Mucosa of stomach (tissue), 1 donor: ENCODE results near the gene DUOX1.

ENCODE experiments used
- H3K27me3 ChIP-seq: one replicate; pipeline ENCODE4 v1.7.0; 2013; ENCODE audit warnings: mild to moderate bottlenecking, low read length; ENCODE audit not compliant: control insufficient read depth, insufficient read depth
- H3K36me3 ChIP-seq: one replicate; pipeline ENCODE4 v1.7.0; 2013; ENCODE audit warnings: low read length; ENCODE audit not compliant: control insufficient read depth, insufficient read depth
- H3K4me1 ChIP-seq: one replicate; pipeline ENCODE4 v1.7.0; 2013; ENCODE audit warnings: mild to moderate bottlenecking, low read length; ENCODE audit not compliant: control insufficient read depth, insufficient read depth
- H3K4me3 ChIP-seq: one replicate; pipeline ENCODE4 v1.7.0; 2013; ENCODE audit warnings: low read length
- H3K9ac ChIP-seq: one replicate; pipeline ENCODE4 v1.7.0; 2013; ENCODE audit warnings: mild to moderate bottlenecking, low read length, moderate library complexity
- H3K9me3 ChIP-seq: one replicate; pipeline ENCODE4 v1.7.0; 2013; ENCODE audit warnings: mild to moderate bottlenecking, low read length, moderate library complexity; ENCODE audit not compliant: control insufficient read depth
- donor health status: Pancreatic carcinoma.

Gene DUOX1

GRCh38 chr15:45150481-45150880 lies 20.7 kb downstream of the DUOX1 start:
- Histone ChIP-seq H3K4me3 (no peak overlapping the region), H3K36me3 (no peaks in the 10 kb centered on the region), H3K4me1 (peaks cover 11% of the 10 kb centered on the region), H3K9ac (no peak overlapping the region), H3K9me3 (no peaks in the 10 kb centered on the region), H3K27me3 (no peaks in the 10 kb centered on the region)

DNA sequence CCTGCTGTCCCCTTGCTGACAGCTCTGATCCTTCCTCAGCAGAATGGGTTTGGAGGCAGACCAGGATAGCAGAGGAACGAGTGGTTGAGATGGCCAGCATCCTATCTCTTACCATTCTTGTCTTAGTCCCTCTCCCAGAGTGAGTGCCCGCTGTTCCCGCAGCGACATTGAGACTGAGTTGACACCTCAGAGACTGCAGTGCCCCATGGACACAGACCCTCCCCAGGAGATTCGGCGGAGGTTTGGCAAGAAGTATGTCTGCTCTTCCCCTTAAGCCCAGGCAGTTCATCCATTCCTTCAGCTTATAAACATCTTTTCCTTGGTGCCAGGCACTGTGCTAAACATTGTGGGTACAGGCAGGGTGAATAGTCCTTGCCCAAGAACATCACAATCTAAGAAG lies 21.2 kb downstream of the DUOX1 start:
- no peaks in the 10 kb centered on the region for H3K27me3 ChIP-seq
- no peak overlapping the region for H3K4me3 ChIP-seq
- peaks cover 10% of the 10 kb centered on the region for H3K4me1 ChIP-seq
- no peaks in the 10 kb centered on the region for H3K36me3 ChIP-seq
- no peak overlapping the region for H3K9ac ChIP-seq
- no peaks in the 10 kb centered on the region for H3K9me3 ChIP-seq

- H3K27me3 ChIP-seq = no peaks in the 10 kb centered on the region
- H3K36me3 ChIP-seq = no peaks in the 10 kb centered on the region
Observed at GRCh38 chr15:45151998-45152828, 22.4 kb downstream of the DUOX1 start.

DNA sequence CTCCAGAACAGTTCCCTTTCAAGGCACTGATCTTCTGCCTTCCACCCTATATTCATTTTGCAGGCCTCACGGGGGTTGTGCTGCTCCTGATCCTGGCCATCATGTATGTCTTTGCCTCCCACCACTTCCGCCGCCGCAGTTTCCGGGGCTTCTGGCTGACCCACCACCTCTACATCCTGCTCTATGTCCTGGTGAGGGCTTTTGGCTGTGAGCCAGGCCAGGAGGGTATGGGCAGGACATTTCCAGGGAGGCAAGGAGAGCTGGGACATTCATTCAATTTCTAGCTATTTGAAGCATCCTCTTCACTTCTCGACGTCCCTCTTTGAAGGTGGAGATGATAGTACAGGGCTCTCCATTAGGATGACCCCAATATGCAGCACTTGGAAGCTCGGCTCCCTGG lies 25.9 kb downstream of the DUOX1 start:
- no peaks in the 10 kb centered on the region for H3K27me3 ChIP-seq
- no peaks in the 10 kb centered on the region for H3K36me3 ChIP-seq
- H3K4me3 ChIP-seq = no peak overlapping the region
- no peaks in the 10 kb centered on the region for H3K4me1 ChIP-seq
- H3K9ac ChIP-seq = no peak overlapping the region
- no peaks in the 10 kb centered on the region for H3K9me3 ChIP-seq

More at GRCh38 chr15:45151998-45152828, 22.4 kb downstream of the DUOX1 start:
- Histone ChIP-seq H3K9ac (no peak overlapping the region), H3K9me3 (no peaks in the 10 kb centered on the region), H3K4me1 (peaks cover 3% of the 10 kb centered on the region), H3K4me3 (no peak overlapping the region)

DNA sequence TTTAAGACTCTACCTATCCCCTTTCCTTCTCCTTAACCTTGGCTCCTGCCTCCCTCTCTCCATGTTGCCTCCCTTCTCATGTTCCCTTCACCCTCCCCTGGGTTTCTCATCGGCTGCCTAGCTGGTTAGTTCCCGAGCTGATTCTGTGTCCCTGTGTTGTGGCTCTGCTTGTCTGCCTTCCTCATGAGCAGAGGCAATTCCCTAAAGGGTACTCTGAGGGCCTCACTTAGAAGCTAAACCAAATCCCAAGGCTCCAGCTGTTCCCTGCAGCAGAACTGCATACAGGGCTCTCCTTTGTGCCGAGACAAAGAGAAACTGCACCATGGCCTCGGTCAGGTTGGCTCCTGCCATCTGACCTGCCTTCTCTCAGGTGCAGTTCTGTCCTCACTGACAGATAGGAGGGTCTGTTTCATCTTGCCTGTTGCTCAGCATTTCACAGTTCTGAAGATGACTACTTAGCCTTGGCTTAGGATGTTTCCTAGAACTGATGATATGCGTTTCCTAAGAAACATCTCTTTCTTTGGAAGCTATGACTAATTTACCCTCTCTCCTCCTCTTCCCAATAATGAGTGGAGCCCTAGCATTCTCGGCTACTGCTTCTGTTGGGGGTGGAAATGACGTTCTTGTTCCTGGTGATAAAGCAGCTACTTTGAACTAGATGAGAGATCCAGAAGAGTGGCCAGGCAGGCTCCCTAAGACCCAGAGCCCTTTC lies 27.1 kb downstream of the DUOX1 start:
- H3K9ac ChIP-seq = no peak overlapping the region
- no peaks in the 10 kb centered on the region for H3K36me3 ChIP-seq

GRCh38 chr15:45157974-45158373 lies 28.2 kb downstream of the DUOX1 start:
- no peaks in the 10 kb centered on the region for H3K36me3 ChIP-seq
- H3K4me1 ChIP-seq = peaks cover 6% of the 10 kb centered on the region
- no peak overlapping the region for H3K9ac ChIP-seq
- H3K9me3 ChIP-seq = no peaks in the 10 kb centered on the region
- H3K27me3 ChIP-seq = no peaks in the 10 kb centered on the region
- H3K4me3 ChIP-seq = no peak overlapping the region

More for the DNA sequence above, 27.1 kb downstream of the DUOX1 start:
- H3K4me3 ChIP-seq = no peak overlapping the region
- H3K4me1 ChIP-seq = no peaks in the 10 kb centered on the region
- H3K27me3 ChIP-seq = no peaks in the 10 kb centered on the region
- H3K9me3 ChIP-seq = no peaks in the 10 kb centered on the region

DNA sequence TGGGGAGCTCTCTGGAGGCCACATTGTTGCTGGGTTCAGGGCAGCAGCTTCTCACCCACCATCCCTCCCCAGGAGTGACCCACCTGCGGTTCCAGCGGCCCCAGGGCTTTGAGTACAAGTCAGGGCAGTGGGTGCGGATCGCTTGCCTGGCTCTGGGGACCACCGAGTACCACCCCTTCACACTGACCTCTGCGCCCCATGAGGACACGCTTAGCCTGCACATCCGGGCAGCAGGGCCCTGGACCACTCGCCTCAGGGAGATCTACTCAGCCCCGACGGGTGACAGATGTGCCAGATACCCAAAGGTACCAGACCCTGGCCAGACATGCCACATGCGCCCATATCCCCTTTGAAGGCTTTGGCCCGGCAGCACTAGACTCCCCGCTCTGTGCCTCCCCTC lies 31.9 kb downstream of the DUOX1 start:
- Histone ChIP-seq H3K9ac (no peak overlapping the region), H3K9me3 (no peaks in the 10 kb centered on the region)

DNA sequence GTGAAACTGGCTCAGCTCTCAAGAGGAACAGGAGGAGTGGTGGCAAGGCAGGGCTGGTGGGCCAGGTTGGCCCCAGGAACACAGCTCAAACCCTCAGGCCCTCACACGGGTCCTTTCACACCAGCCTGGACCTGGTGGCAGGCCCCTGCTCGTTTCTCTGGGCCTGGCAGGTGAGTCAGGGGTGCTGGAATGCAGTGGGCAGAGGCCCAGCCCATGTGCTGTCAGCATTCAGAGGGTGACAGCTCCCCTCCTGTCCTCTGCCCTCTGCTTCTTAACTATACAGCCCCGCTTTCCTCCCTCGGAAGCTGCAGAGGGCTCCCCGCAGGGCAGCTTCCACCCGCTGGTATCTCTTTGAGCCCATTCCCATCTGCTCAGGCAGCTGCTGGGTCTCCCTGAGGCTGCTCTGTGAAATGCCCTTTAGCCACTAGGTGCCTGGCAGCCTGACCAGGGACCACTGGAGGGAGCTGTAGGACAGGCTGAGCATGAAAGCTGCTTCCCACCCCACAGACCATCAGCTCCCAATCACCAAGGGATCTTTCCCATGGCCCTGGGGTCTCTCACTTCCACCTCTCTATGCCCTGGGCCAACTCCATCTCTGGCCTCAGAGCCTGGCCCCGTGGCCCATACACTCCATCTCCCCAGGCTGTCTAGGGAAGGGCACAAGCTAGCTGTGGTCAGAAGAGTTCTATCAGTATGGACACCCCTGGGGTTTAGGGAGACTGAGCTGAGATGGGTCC lies 33.1 kb downstream of the DUOX1 start:
- Histone ChIP-seq H3K9ac (no peak overlapping the region), H3K27me3 (no peaks in the 10 kb centered on the region), H3K36me3 (no peaks in the 10 kb centered on the region), H3K4me1 (peaks cover 25% of the 10 kb centered on the region), H3K9me3 (no peaks in the 10 kb centered on the region), H3K4me3 (no peak overlapping the region)

More for the DNA sequence above, 31.9 kb downstream of the DUOX1 start:
- Histone ChIP-seq H3K27me3 (no peaks in the 10 kb centered on the region), H3K4me3 (no peak overlapping the region), H3K4me1 (peaks cover 19% of the 10 kb centered on the region), H3K36me3 (no peaks in the 10 kb centered on the region)

GRCh38 chr15:45163508-45163856 lies 33.7 kb downstream of the DUOX1 start:
- Histone ChIP-seq H3K4me1 (peaks cover 25% of the 10 kb centered on the region), H3K9ac (no peak overlapping the region), H3K9me3 (no peaks in the 10 kb centered on the region), H3K4me3 (no peak overlapping the region), H3K27me3 (no peaks in the 10 kb centered on the region), H3K36me3 (no peaks in the 10 kb centered on the region)

GRCh38 chr15:45164914-45165313 lies 35.1 kb downstream of the DUOX1 start:
- Histone ChIP-seq H3K4me3 (no peak overlapping the region), H3K27me3 (no peaks in the 10 kb centered on the region), H3K4me1 (peaks cover 25% of the 10 kb centered on the region), H3K9ac (no peak overlapping the region), H3K9me3 (no peaks in the 10 kb centered on the region), H3K36me3 (no peaks in the 10 kb centered on the region)

DNA sequence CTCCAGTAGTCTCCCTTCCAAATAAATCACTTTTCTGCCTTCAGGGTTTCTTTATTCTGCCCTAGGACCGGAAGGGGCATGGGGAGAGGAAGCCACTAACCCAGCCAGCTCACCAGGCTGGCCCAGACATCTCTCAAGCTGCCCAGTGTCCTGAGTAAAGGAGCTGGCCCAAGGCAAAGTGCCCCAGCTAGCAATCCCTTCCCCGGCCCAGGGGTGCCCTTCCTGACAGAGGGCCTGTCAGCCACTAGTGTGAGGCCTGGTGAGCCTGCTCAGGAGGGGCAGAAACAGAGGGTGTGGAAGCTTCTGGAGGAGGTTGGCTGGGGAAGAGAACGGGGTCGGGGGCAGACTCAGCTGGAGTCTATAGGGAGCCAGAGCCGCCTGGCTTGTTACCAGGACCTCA lies 35.7 kb downstream of the DUOX1 start:
- Histone ChIP-seq H3K4me3 (no peak overlapping the region), H3K36me3 (no peaks in the 10 kb centered on the region), H3K4me1 (peaks cover 25% of the 10 kb centered on the region), H3K27me3 (no peaks in the 10 kb centered on the region), H3K9ac (no peak overlapping the region), H3K9me3 (no peaks in the 10 kb centered on the region)
